HG03521 (cell line): Measurements from ENCODE around the gene ESRP2.

Experiments used
- ATAC-seq: cut with Tn5 transposase; IDR thresholded peaks from one replicate; pipeline ENCODE4 v1.9.1; 2021; ENCODE audit warnings: mild to moderate bottlenecking, moderate library complexity; ENCODE audit not compliant: unreplicated experiment

The ESRP2 gene

GRCh38 chr16:68242085-68242484 is 6.2 kb upstream of the ESRP2 start:
- ATAC-seq = no peak

GRCh38 chr16:68238029-68238345 is 2.1 kb upstream of the ESRP2 start:
- ATAC-seq = no peak

GRCh38 chr16:68237243-68238028 is 1.5 kb upstream of the ESRP2 start:
- ATAC-seq = peak; percentile 88

GRCh38 chr16:68236826-68237242 is 907 bp upstream of the ESRP2 start:
- ATAC-seq = no peak

- ATAC-seq = no peak
Observed at GRCh38 chr16:68236137-68236825, 354 bp upstream of the ESRP2 start.

- no peak for ATAC-seq
Observed at GRCh38 chr16:68235108-68235886, 630 bp downstream of the ESRP2 start.

GRCh38 chr16:68234188-68235107 is 1.5 kb downstream of the ESRP2 start:
- ATAC-seq = no peak

GRCh38 chr16:68233835-68234187 is 2.1 kb downstream of the ESRP2 start:
- ATAC-seq = no peak

- ATAC-seq = no peak
Observed at GRCh38 chr16:68233085-68233834, 2.7 kb downstream of the ESRP2 start.

- no peak for ATAC-seq
Observed at GRCh38 chr16:68232335-68232734, 3.6 kb downstream of the ESRP2 start.

GRCh38 chr16:68231384-68232136 is 4.4 kb downstream of the ESRP2 start:
- ATAC-seq = no peak

- ATAC-seq = no peak
Observed at GRCh38 chr16:68230956-68231355, 5.0 kb downstream of the ESRP2 start.

- ATAC-seq = no peak
Observed at GRCh38 chr16:68230176-68230571, 5.8 kb downstream of the ESRP2 start.

GRCh38 chr16:68229431-68230175 is 6.3 kb downstream of the ESRP2 start:
- no peak for ATAC-seq

GRCh38 chr16:68228652-68229051 is 7.3 kb downstream of the ESRP2 start:
- ATAC-seq = no peak

GRCh38 chr16:68227850-68228553 is 7.9 kb downstream of the ESRP2 start:
- no peak for ATAC-seq

GRCh38 chr16:68227183-68227793 is 8.6 kb downstream of the ESRP2 start:
- no peak for ATAC-seq

- no peak for ATAC-seq
Observed at GRCh38 chr16:68226116-68226515, 9.8 kb downstream of the ESRP2 start.
